Hepatocyte (in vitro differentiated cells): ENCODE data around the gene GNAO1. TPM values are rescaled to one million over a fixed set of nuclear protein-coding genes. Genes with fewer than 3 reads are reported as not detected.

ENCODE experiments used
- DNase-seq: peaks from one replicate; pipeline ENCODE4 v3.0.0-alpha.2; 2016; ENCODE audit warnings: low spot score
- H2AFZ ChIP-seq: fragments of 200-600 bp; sonication (generic); 2 replicates; pipeline ENCODE4 v1.6.0; 2016; ENCODE audit warnings: antibody characterized with exemption, mild to moderate bottlenecking
- H3K27ac ChIP-seq: fragments of 200-600 bp; sonication (generic); 2 replicates; pipeline ENCODE4 v1.5.1; 2016; ENCODE audit warnings: mild to moderate bottlenecking
- H3K27me3 ChIP-seq: fragments of 200-600 bp; sonication (generic); 2 replicates; pipeline ENCODE4 v1.6.1; 2016
- H3K36me3 ChIP-seq: fragments of 200-600 bp; sonication (generic); replicated peaks from 2 replicates; pipeline ENCODE4 v1.5.1; 2016; ENCODE audit warnings: low read depth; ENCODE audit not compliant: insufficient read depth
- H3K4me1 ChIP-seq: fragments of 200-600 bp; sonication (generic); 2 replicates; pipeline ENCODE4 v1.5.1; 2016; ENCODE audit warnings: mild to moderate bottlenecking, moderate library complexity; ENCODE audit not compliant: insufficient read depth
- H3K4me2 ChIP-seq: fragments of 200-600 bp; sonication (generic); 2 replicates; pipeline ENCODE4 v1.6.0; 2016
- H3K4me3 ChIP-seq: fragments of 200-600 bp; sonication (generic); 2 replicates; pipeline ENCODE4 v1.5.1; 2016; ENCODE audit warnings: mild to moderate bottlenecking
- H3K79me2 ChIP-seq: fragments of 200-600 bp; sonication (generic); 2 replicates; pipeline ENCODE4 v1.6.0; 2017; ENCODE audit warnings: mild to moderate bottlenecking
- H3K9me2 ChIP-seq: fragments of 200-600 bp; sonication (generic); replicated peaks from 2 replicates; pipeline ENCODE4 v1.6.0; 2017; ENCODE audit warnings: mild to moderate bottlenecking; ENCODE audit not compliant: insufficient read depth
- H3K9me3 ChIP-seq: fragments of 200-600 bp; sonication (generic); 2 replicates; pipeline ENCODE4 v1.5.1; 2016; ENCODE audit warnings: low read depth, mild to moderate bottlenecking
- H4K20me1 ChIP-seq: fragments of 200-600 bp; sonication (generic); 2 replicates; pipeline ENCODE4 v1.6.0; 2016; ENCODE audit warnings: mild to moderate bottlenecking; ENCODE audit not compliant: insufficient read depth, poor library complexity, severe bottlenecking
- CTCF ChIP-seq: fragments of 200-600 bp; sonication (generic); IDR thresholded peaks from 2 replicates; pipeline ENCODE4 v1.5.1; 2016; ENCODE audit warnings: antibody characterized with exemption, mild to moderate bottlenecking; ENCODE audit not compliant: poor library complexity
- EZH2 ChIP-seq: fragments of 200-600 bp; sonication (generic); IDR thresholded peaks from 2 replicates; pipeline ENCODE4 v1.6.1; 2016; ENCODE audit warnings: antibody characterized with exemption, mild to moderate bottlenecking, borderline replicate concordance
- EZH2phosphoT487 ChIP-seq: fragments of 200-600 bp; sonication (generic); IDR thresholded peaks from one replicate; pipeline ENCODE4 v1.6.1; 2018; ENCODE audit warnings: antibody characterized with exemption, mild to moderate bottlenecking, low read depth, moderate library complexity; ENCODE audit not compliant: unreplicated experiment, severe bottlenecking
- whole genome bisulfite sequencing: methylation state at CpG from one replicate; pipeline ENCODE4 v1.1.6; 2016; ENCODE audit warnings: low lambda C conversion rate; ENCODE audit errors: missing lambda C conversion rate; 5-methylcytosine and 5-hydroxymethylcytosine counted together
- polyA plus RNA-seq: library from polyadenylated mRNA; unstranded; fragments of >200 nt; fragmentation: Nextera tagmentation; extraction: Ambion mirVana; gene quantifications from 2 replicates; pipeline ENCODE4 v1.2.1, GENCODE V29; 2016
- total RNA-seq: library from RNA; depleted of rRNA; stranded (reverse); fragments of >200 nt; gene quantifications from 2 replicates; pipeline ENCODE4 v1.2.3, GENCODE V29; 2014

GNAO1 gene
- total and polyA plus RNA-seq, 2 experiments from 2014 or later, result 0.77 to 2.2 TPM

GRCh38 chr16:56273615-56274014, 82.3 kb downstream of the GNAO1 start:
- Histone ChIP-seq H3K9me2 (no peaks in the 10 kb centered on the region), H3K4me2 (no peak overlapping the region), H2AFZ (no peak overlapping the region), H3K79me2 (no peaks in the 10 kb centered on the region), H3K27ac (no peak overlapping the region), H3K4me1 (no peaks in the 10 kb centered on the region), H3K4me3 (no peak overlapping the region), H3K27me3 (no peaks in the 10 kb centered on the region), H3K36me3 (no peaks in the 10 kb centered on the region), H3K9me3 (no peaks in the 10 kb centered on the region), H4K20me1 (no peaks in the 10 kb centered on the region)
- TF ChIP-seq EZH2, result no peak
- 55% methylated on average over 4 of the region's 4 CpGs for WGBS
- DNase-seq, result no peak

DNA sequence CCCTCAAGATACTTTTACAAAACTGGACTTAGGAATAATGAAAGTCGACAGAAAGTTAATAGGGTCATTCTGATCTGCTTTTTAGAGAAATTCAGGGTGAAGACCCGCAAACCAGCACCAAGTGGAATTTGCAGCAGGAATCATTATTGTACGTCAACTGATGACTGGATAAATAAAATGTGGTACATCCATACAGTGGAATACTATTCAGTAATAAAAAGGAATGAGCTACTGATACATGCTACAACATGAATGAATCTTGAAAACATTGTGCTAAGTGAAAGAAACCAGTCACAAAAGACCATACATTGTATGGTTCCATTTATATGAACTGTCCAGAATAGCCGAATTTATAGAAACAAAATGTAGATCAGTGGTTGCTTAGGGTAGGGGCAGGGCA, 83.1 kb downstream of the GNAO1 start:
- Histone ChIP-seq H3K4me1 (no peaks in the 10 kb centered on the region), H3K9me3 (no peaks in the 10 kb centered on the region)
- 100% methylated on average over 4 of the region's 4 CpGs for WGBS

GRCh38 chr16:56275076-56275475, 83.8 kb downstream of the GNAO1 start:
- Histone ChIP-seq H3K4me3 (no peak overlapping the region), H2AFZ (no peak overlapping the region), H3K9me2 (no peaks in the 10 kb centered on the region), H3K4me2 (no peak overlapping the region), H3K36me3 (no peaks in the 10 kb centered on the region), H3K27ac (no peak overlapping the region), H3K9me3 (no peaks in the 10 kb centered on the region), H3K27me3 (no peaks in the 10 kb centered on the region), H3K4me1 (no peaks in the 10 kb centered on the region), H3K79me2 (no peaks in the 10 kb centered on the region), H4K20me1 (no peaks in the 10 kb centered on the region)
- WGBS, result 59% methylated on average over 4 of the region's 4 CpGs
- TF ChIP-seq CTCF, result no peak
- TF ChIP-seq EZH2phosphoT487, result no peak
- no peak for TF ChIP-seq EZH2
- no peak for DNase-seq

More for the DNA sequence above, 83.1 kb downstream of the GNAO1 start:
- H3K79me2 ChIP-seq, result no peaks in the 10 kb centered on the region
- no peaks in the 10 kb centered on the region for H3K36me3 ChIP-seq
- H4K20me1 ChIP-seq, result no peaks in the 10 kb centered on the region
- H3K27ac ChIP-seq, result no peak overlapping the region
- H3K9me2 ChIP-seq, result no peaks in the 10 kb centered on the region
- H3K27me3 ChIP-seq, result no peaks in the 10 kb centered on the region
- no peak overlapping the region for H3K4me2 ChIP-seq
- H3K4me3 ChIP-seq, result no peak overlapping the region
- no peak for DNase-seq
- TF ChIP-seq EZH2 (no peak), EZH2phosphoT487 (no peak), CTCF (no peak)
- no peak overlapping the region for H2AFZ ChIP-seq

GRCh38 chr16:56275801-56276200, 84.5 kb downstream of the GNAO1 start:
- 95% methylated on average over 9 of the region's 9 CpGs for WGBS
- no peak for DNase-seq

More at GRCh38 chr16:56275801-56276200, 84.5 kb downstream of the GNAO1 start:
- no peak overlapping the region for H3K4me2 ChIP-seq
- H3K4me1 ChIP-seq, result no peaks in the 10 kb centered on the region
- no peak overlapping the region for H2AFZ ChIP-seq
- H3K27ac ChIP-seq, result no peak overlapping the region
- H3K4me3 ChIP-seq, result no peak overlapping the region
- H3K27me3 ChIP-seq, result no peaks in the 10 kb centered on the region
- no peaks in the 10 kb centered on the region for H3K9me3 ChIP-seq
- no peaks in the 10 kb centered on the region for H3K36me3 ChIP-seq
- TF ChIP-seq CTCF (no peak), EZH2 (no peak)
- H4K20me1 ChIP-seq, result no peaks in the 10 kb centered on the region
- no peaks in the 10 kb centered on the region for H3K79me2 ChIP-seq
- H3K9me2 ChIP-seq, result no peaks in the 10 kb centered on the region
